Measurements from ENCODE around the gene COG7. TPM values are rescaled to one million over a fixed set of nuclear protein-coding genes. Genes with fewer than 3 reads are reported as not detected.
A peak's percentile ranks its signal among the peaks of the same experiment; 100 is the strongest.
"Not testable (repeated sequence)": the region's sequence is repeated elsewhere in the genome, so short reads cannot be mapped to it uniquely, and the experiment has no call there.

COG7 gene
- total RNA-seq, 1 experiment from 2014 or later, result 29.4 TPM

DNA sequence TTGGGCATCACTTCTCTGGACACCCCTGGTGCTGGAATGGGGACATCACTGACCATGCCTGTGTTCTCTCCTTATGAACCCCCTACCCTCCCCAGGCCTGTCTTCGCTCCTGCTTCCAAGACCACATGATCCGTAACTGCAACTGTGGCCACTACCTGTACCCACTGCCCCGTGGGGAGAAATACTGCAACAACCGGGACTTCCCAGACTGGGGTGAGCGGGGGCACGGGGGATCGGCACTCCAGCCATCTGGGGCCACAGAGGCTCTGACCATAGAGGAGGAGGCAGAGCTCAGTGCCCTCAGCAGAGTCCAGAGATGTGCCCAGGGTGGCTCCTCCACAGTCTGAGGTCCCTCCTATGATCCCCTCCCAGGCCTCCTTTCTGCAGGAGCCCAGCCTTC is 77.3 kb downstream of the COG7 start:
- DNase-seq (ENCODE audit: low read depth), result no peak
- in situ Hi-C loops (cut with HindIII; ENCODE audit: low pct_unique_long_range_greater_than_20kb, low sequenced_read_pairs), result no loop called here

DNA sequence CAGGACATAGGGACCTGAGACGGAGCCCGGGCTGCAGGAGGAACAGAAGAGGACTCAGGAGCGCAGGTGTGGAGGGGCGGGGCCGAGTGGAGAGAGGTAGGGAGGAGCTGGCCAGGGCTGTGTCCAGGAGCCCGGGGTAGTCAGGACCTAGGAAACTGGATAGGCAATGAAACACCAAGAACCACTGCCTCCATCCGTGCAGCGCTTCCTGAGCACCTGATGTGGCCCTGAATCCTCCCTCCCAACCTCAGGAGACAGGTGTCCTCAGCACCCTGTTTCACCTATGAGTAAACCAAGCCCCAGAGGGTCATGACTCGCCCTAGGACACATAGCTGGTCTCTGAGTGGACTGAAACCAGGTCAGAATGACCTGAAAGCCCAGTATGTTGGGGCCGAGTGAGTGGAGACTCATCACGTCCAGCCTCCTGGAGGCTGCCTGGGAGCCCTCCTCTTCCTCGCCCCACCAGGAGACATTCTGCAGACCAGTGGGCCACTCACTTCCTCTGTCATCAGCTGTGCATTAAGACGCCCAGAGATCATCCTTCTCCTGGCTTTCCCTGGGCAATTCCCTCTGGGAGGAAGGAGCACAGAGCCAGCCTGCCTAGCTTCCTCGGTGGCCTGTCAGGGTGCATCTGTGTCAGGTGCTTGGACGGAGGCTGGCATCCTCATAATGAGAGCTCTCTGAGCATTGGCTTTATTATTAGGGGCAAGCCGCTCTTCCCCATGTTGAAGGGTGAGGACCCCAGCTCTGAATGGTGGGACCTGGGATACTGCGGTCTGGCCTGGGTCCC is 78.1 kb downstream of the COG7 start:
- DNase-seq (ENCODE audit: low read depth), result no peak
- in situ Hi-C loops (cut with HindIII; ENCODE audit: low pct_unique_long_range_greater_than_20kb, low sequenced_read_pairs), result no loop called here

DNA sequence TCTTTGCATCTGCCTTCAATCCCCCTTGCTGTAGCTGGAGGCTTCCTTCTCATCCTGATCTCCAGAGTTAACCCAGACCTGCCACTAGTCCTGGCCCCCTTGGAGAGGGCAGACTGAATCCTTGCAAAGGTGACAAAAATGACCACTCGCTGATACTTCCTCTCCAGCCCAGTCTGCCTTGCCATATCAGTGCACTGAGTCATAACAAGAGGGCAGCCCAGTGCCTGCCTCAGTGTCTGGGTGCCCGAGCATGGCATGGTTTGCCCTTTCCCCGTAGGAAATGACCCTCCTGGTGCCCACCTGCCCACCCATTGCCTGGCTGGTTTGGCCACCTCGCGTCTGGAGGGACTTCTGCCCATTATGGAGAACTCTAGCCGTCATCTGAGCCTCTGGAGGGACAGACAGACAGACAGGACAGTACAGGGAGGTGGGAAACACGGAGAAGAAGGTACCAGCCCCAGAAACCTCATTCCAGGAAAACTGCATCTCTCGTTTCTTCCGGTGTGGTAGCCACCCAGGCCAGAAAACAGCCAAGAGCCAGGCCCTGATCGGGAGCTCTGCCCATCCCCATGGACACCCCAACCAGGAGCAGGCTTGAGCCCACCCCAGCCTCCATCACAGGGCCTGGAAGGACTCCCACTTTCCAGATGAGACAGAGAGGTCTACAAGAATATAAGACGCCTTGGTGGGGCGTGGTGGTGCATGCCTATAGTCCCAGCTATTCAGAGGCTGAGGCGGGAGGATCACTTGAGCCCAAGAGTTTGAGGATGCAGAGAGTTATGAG is 79.4 kb downstream of the COG7 start:
- in situ Hi-C loops (cut with HindIII; ENCODE audit: low pct_unique_long_range_greater_than_20kb, low sequenced_read_pairs), result no loop called here
- no peak for DNase-seq (ENCODE audit: low read depth)

DNA sequence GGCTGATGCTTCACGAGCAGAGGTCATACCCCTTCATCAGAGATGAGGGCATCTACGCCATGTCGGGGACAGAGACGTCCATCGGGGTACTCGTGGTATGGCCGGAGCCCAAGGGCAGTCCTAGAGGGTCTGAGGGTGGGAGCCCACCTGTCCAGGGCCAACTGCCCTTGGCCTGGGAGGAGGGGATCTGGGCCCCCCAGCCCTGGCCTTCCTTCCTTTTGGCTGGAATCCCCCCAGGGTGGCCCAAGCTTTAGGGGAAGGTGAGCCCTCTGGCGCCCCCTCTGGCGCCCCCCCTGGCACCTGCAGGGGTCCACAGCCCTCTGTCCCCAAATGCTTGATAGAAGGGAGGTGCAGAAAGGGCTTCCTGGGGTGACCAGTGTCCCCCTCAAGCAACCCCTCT is 81.6 kb downstream of the COG7 start:
- no peak for DNase-seq (ENCODE audit: low read depth)
- in situ Hi-C loops (cut with HindIII; ENCODE audit: low pct_unique_long_range_greater_than_20kb, low sequenced_read_pairs), result no loop called here

DNA sequence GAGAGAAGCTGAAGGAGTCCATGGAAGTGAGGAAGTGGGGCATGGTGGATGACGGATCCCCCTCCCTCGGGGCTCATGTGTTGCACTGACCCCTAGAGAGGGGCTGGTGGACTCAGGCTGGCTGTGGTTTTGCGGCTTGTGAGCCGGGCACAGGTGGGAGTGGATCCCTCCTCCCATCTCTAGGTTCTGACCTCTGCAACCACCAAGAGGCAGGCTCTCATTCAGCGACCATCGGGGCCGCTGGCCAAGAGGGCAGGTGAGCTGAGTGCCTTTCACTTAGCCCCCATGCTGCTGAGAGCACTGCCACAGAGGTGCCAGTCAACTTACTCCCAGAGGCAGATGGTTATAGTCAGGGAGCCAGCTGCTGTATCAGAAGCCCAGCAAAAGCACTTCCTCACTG is 83.6 kb downstream of the COG7 start:
- in situ Hi-C loops (cut with HindIII; ENCODE audit: low pct_unique_long_range_greater_than_20kb, low sequenced_read_pairs), result no loop called here
- no peak for DNase-seq (ENCODE audit: low read depth)

DNA sequence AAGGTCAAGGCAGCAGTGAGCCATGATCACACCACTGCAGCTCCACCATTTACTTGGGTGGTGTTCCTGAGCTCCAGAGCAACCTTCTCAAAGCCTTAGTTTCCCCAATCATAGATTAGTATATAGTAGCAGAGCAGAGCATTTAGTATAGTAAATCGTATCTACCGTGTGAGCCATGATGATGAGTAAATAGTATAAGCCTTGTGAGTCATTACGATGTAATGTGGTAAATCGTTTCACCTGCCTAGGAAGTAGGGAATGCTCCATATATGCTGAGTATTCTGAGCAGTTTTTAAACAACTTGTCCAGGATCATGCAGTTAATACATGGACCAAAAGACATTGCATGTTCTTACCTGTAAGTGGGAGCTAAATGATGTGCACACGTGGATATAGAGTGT is 84.5 kb downstream of the COG7 start:
- in situ Hi-C loops (cut with HindIII; ENCODE audit: low pct_unique_long_range_greater_than_20kb, low sequenced_read_pairs), result no loop called here
- peak; percentile 46 for DNase-seq (ENCODE audit: low read depth)

DNA sequence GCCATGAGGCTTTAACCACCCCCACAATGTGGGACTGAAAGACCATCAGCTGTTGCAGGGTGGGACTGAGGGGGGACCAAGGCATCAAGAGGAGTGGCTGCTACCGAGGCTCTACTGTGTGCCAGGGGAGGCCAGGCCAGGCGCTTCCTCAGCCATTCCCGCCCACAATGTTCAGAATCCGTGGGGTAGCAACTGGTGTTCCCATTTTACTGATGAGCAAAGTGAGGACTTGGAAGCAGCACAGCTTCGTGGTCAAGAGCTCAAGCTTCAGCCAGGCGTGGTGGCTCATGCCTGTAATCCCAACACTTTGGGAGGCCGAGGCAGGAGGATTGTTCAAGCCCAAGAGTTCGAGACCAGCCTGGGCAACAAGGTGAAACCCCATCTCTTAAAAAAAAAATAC is 85.0 kb downstream of the COG7 start:
- no peak for DNase-seq (ENCODE audit: low read depth)
- in situ Hi-C loops (cut with HindIII; ENCODE audit: low pct_unique_long_range_greater_than_20kb, low sequenced_read_pairs), result no loop called here

DNA sequence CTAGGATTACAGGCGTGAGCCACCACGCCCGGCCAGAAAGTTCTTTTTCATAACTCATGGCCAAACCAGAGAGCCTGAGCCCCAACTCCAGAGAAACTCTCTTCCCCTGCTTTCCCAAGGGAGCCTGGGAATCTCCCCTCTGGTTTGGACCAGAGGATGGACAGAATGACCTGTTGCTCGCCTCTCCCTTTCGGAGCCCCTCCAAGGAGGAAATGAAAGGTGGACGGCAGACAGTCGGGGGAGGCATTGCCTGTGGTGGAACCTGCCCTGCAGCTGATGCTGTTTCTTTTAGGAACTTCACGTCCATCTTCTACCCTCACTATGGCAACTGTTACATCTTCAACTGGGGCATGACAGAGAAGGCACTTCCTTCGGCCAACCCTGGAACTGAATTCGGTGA is 85.4 kb downstream of the COG7 start:
- DNase-seq (ENCODE audit: low read depth), result no peak
- in situ Hi-C loops (cut with HindIII; ENCODE audit: low pct_unique_long_range_greater_than_20kb, low sequenced_read_pairs), result no loop called here

DNA sequence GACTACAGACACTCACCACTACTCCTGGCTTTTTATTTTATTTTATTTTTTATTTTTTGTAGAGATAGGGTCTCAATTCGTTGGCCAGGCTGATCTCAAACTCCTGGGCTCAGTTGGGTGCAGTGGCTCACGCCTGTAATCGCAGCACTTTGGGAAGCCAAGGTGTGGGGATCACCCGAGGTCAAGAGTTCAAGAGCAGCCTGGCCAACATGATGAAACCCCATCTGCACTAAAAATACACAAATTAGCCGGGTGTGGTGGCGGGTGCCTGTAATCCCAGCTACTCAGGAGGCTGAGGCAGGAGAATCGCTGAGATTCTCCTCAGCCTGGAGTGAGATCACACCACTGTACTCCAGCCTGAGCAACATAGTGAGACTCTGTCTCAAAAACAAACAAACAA is 86.6 kb downstream of the COG7 start:
- in situ Hi-C loops (cut with HindIII; ENCODE audit: low pct_unique_long_range_greater_than_20kb, low sequenced_read_pairs); DNase-seq (ENCODE audit: low read depth): not testable (repeated sequence)

DNA sequence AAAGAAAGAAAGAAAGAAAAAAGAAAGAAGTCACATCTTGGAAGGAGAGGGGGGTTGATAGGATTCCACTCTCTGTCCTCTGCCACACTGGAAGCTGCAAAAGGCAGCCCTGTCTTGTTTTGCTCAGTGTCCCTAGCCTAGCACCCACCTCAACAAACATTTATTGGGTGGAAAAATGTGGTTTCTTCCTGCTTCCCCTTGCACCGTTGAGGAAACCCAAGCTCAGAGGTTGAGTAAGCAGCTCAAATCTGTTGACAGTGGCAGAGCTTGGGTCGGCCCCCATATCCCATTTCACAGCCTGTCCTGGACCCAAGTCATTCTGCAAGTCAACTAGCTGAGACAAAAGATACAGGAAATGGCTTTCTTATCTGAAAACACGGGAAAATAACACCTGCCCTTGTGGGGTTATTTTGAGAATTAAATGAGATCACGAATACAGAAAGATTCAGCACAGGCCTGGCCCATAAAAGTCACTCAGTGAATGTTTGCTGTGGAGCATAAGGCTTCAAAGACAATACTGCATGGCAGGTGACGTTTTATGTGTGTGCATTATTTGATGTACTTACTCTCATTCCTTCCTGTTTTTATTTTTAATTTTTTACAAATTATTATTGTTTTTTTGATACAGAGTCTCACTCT is 87.3 kb downstream of the COG7 start:
- in situ Hi-C loops (cut with HindIII; ENCODE audit: low pct_unique_long_range_greater_than_20kb, low sequenced_read_pairs), result no loop called here
- DNase-seq (ENCODE audit: low read depth), result no peak

DNA sequence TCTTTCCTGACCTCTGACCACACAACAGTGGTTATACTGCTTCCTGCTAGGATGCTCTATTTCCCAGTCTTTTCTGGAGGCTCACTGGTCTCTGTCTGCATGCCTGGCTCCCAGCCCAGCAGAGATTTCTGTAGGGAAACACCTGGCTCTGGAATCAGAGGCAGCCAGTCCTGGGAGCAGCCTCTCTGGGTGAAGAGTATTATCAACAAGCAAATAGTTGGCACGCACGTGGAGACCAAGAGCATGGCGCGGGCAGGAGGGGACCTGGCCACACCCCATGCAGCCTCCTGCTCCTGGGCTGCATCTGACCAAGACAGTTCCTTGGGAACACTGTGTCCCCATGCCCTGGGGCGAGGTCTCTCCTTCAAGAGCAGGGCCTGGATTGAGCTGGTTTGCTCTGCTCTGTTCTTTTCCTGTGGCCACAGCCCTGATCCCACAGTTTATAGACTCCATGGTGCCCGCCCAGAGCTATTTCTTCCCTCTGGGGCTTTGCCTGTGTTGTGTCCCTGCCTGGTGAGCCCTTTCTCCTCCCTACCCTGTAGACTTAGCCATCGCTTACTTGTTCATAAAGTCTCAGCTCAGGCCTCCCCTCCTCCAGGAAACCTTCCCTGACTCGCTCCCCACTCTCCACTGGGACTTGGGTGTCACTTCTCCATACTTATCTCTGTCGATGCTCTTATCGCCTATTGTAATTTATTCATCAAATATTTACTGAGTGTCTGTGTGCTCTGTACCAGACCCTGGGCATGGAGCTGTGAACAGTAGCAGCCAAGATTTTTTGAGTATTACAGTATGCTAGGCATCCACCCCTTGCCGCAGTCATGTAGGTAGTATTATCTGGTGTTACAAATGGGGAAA is 90.3 kb downstream of the COG7 start:
- peak; percentile 58 for DNase-seq (ENCODE audit: low read depth)
- in situ Hi-C loops (cut with HindIII; ENCODE audit: low pct_unique_long_range_greater_than_20kb, low sequenced_read_pairs), result no loop called here

DNA sequence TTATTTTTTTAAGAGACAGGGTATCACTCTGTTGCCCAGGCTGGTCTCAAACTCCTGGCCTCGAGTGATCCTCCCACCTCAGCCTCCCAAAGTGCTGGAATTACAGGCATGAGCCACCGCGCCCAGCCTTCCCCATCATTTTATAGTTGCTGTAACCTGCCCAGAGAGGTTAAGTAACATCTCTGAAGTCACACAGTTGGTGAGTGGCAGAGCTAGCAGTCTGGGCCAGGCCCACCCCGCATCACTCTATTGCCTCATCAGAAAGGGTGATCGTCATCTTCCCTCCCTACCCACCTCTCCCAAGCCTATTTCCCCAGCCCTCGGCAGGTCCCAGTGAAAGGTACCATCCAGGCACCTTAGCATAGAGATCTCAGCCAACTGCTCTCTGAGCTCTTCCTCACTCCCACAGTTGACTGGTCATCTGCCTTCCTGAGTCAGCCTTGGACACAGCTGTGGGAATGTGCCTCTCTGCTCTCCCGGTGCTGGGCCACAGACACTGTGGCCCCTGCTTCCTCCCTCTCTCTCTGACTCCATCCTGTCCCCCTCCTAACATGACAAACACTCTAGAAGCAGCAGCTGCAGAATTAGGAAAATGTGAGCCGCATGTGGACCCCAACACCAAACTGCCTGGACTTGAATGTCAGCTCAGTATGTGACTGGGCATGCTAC is 93.8 kb downstream of the COG7 start:
- peak; percentile 30 for DNase-seq (ENCODE audit: low read depth)
- in situ Hi-C loops (cut with HindIII; ENCODE audit: low pct_unique_long_range_greater_than_20kb, low sequenced_read_pairs), result no loop called here

DNA sequence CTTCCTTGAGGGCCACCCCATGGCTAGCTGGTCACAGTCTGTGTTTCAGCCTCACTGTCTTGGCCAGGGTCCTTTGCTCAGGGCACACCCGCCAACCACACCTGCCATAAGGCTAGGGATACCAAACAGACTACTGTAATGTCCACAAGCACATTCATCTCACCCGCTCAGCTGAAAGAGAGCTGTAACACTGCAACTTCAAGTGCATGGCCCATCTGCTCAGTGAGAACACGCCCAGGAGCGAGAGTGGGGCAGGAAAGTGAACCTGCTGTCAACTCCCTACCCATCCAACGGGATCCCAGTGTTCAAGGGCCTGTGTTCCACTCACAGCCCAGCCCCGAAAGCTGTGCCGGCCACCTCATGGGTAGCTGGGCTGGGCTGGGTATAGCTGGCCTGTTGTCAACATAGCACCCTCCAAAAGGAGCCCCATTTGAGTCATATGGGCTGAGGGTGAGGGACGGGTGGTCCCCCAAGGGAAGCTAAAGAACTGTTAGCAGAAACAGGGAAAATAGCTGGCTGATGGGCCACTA is 95.2 kb downstream of the COG7 start:
- DNase-seq (ENCODE audit: low read depth), result no peak
- in situ Hi-C loops (cut with HindIII; ENCODE audit: low pct_unique_long_range_greater_than_20kb, low sequenced_read_pairs), result no loop called here

DNA sequence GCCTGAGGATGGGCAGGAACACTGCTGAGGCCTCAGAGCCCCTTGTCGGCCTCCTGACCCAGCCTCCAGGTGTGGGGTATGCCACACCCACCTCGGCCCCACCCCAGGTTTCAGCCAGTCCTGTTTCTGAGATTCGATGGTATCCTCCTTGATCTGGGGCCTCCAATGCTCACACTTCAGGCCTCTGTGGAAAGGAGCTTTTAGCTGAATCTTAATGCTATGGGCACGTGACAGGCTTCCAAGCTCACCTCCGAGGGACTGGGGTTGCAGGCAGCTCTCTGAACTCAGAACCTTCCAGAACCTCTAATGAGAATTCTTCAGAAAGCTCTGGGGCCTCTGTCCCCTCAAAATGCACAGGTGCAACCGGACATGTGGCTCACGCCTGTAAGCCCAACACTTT is 96.0 kb downstream of the COG7 start:
- in situ Hi-C loops (cut with HindIII; ENCODE audit: low pct_unique_long_range_greater_than_20kb, low sequenced_read_pairs), result no loop called here
- no peak for DNase-seq (ENCODE audit: low read depth)

DNA sequence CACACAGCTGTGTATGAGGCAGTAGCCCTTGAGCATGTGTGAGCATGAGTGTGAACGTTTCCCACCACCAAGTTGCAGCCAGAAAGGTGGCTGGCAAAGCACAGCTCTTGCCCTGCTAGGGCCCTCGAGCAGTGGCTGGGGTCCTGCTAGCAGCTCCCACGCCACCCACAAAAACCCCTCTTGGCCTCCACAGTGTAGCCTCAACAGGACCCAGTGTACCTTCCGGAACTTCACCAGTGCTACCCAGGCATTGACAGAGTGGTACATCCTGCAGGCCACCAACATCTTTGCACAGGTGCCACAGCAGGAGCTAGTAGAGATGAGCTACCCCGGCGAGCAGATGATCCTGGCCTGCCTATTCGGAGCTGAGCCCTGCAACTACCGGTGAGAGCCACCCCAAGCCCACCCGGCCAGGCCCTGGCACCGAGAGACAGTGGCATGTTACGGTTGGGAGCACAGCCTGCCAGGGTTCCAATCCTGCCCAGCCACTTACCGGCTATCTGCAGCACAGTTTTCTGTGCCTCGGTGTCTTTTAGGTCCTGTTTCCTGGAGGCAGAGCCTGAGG is 97.8 kb downstream of the COG7 start:
- in situ Hi-C loops (cut with HindIII; ENCODE audit: low pct_unique_long_range_greater_than_20kb, low sequenced_read_pairs), result no loop called here
- DNase-seq (ENCODE audit: low read depth), result no peak

DNA sequence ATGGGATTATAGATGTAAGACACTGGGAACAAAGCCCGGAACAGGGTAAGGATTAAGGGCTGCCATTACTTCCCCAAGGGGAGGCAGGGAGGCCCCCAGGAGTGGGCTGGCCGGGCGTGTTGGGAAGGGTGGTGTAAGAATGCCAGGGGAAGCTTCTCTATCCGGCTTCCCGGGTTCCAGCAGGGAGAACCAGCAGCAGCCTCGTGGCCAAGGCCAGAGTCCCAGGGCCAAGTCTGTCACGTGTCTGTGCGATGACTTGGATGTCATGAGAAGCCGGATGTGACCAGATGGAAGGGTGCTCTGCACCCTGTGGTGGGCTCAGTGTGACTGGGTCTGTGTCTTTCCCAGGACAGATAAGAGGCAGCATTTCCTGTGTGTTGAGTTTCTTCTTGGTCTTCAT is 98.7 kb downstream of the COG7 start:
- DNase-seq (ENCODE audit: low read depth), result no peak
- in situ Hi-C loops (cut with HindIII; ENCODE audit: low pct_unique_long_range_greater_than_20kb, low sequenced_read_pairs), result no loop called here

DNA sequence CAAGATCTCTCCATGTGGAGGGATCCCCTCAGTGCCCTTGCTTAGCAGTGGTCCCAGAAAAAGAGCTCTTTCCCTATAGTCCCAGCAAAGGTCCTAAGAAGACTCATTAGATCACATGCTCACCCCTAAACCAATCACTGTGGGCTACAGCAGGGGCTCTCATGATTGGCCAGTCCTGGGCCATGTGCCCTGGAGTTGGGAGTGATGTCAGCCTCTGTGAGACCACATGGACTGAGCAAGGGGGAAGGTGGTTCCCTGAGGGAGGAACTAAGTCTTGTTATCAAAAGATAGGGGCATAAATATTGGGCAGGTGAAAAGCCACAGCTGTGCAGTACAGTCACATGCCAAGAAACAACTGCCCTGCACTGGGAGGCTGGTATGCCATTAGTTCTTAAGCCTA is 99.5 kb downstream of the COG7 start:
- in situ Hi-C loops (cut with HindIII; ENCODE audit: low pct_unique_long_range_greater_than_20kb, low sequenced_read_pairs), result no loop called here

More for the DNA sequence above, 99.5 kb downstream of the COG7 start:
- DNase-seq (ENCODE audit: low read depth), result no peak

Data from Caki2 (cell line).